Activated naive CD8-positive, alpha-beta T cell treated with anti-CD3 and anti-CD28 coated beads, Interleukin-2, amount 10 ng/mL, durations not matched to agents 7 days and 5 days (primary cell): ENCODE data around the gene IL17RA. TPM values are rescaled to one million over a fixed set of nuclear protein-coding genes. Genes with fewer than 3 reads are reported as not detected.

Experiments used
- ATAC-seq: fragments of 150-1000 bp; cut with Tn5 transposase; one replicate; pipeline ENCODE4 v1.10.0; 2021; ENCODE audit warnings: low read depth, moderate library complexity
- POLR2A ChIA-PET: fragments of 350-600 bp; sonication (Branson Sonifier 250); formaldehyde crosslinking; loops from one replicate; lab custom pipeline; 2021; ENCODE audit warnings: antibody characterized with exemption; lab: Charles Lee
- DNase-seq: peaks from one replicate; pipeline ENCODE4 v3.0.0; 2021
- H3K27ac Mint-ChIP-seq: one replicate; pipeline ENCODE4 v1.8.0; 2022; ENCODE audit warnings: mild to moderate bottlenecking, mixed read lengths
- H3K27me3 Mint-ChIP-seq: one replicate; pipeline ENCODE4 v1.8.0; 2022; ENCODE audit warnings: mild to moderate bottlenecking, moderate library complexity, mixed read lengths
- H3K36me3 Mint-ChIP-seq: one replicate; pipeline ENCODE4 v1.8.0; 2021; ENCODE audit warnings: mild to moderate bottlenecking, mixed read lengths
- H3K4me1 Mint-ChIP-seq: one replicate; pipeline ENCODE4 v1.8.0; 2021; ENCODE audit warnings: mixed read lengths
- H3K4me3 Mint-ChIP-seq: one replicate; pipeline ENCODE4 v1.8.0; 2022; ENCODE audit warnings: mild to moderate bottlenecking, moderate library complexity, mixed read lengths
- H3K9me3 Mint-ChIP-seq: one replicate; pipeline ENCODE4 v1.8.0; 2021; ENCODE audit warnings: mixed read lengths
- total RNA-seq, 2 experiments: library from RNA; stranded (reverse); gene quantifications; one replicate each; pipeline ENCODE4 v1.2.3, GENCODE V29; 2021

The IL17RA gene
- total RNA-seq, 2 experiments from 2014 or later, result 46.7 to 48.0 TPM

DNA sequence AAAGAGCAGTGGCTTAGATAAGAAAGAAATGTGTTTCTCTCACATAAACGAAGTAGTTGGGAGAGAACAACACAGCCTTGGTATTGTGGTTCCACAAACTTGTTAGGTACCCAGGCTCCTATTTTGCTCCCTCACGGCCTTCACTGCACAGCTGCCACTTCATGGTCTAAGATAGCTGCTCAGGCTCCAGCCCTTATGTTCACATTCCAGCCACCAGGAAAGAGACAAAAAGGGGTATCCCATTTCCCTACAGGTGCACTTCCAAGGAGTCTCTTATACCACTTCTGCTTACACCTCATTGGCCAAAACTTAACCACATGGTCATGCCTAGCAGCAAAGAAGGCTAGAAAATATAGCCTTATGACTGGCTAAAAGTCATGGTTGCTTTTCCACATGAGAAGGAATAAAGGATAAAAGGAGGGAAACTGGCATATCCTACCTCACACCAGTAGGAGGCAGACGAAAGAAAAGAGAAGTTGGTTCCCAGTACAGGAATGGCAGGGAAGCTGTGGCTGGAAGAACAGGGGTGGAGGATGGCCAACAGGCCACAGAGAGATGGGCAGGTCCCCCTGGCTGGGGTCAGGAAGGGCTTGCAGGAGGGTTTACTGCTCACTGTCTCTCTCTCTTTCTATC lies 79.7 kb downstream of the IL17RA start:
- Mint-ChIP-seq H3K27me3 (peaks cover 5% of the 10 kb centered on the region), H3K9me3 (no peaks in the 10 kb centered on the region), H3K36me3 (no peaks in the 10 kb centered on the region), H3K4me1 (peaks cover 7% of the 10 kb centered on the region), H3K4me3 (no peak overlapping the region), H3K27ac (no peak overlapping the region)
- no peak for ATAC-seq
- DNase-seq, result no peak
- POLR2A ChIA-PET, result no interaction called here

Other genes starting within 250 kb of the IL17RA start
- gene GAB4, start 76.8 kb upstream of the IL17RA start, total RNA-seq, result not detected
- gene TMEM121B, start 36.4 kb downstream of the IL17RA start, total RNA-seq, result under 1 TPM; 0.08 to 0.09 TPM
- 10 to 100 TPM; 33.7 to 34.7 TPM for gene HDHD5, start 74.3 kb downstream of the IL17RA start, total RNA-seq
- 10 to 100 TPM; 81.6 to 90.6 TPM for gene ADA2, start 134.4 kb downstream of the IL17RA start, total RNA-seq